ENCODE data around the gene ACD. TPM values are rescaled to one million over a fixed set of nuclear protein-coding genes. Genes with fewer than 3 reads are reported as not detected.
A peak's percentile ranks its signal among the peaks of the same experiment; 100 is the strongest.
"Not testable (repeated sequence)": the region's sequence is repeated elsewhere in the genome, so short reads cannot be mapped to it uniquely, and the experiment has no call there.

Gene ACD
- total RNA-seq (2014; rRNA removed; shearing (Covaris generic)), result 27.1 and 33.2 TPM in 2 replicates

DNA sequence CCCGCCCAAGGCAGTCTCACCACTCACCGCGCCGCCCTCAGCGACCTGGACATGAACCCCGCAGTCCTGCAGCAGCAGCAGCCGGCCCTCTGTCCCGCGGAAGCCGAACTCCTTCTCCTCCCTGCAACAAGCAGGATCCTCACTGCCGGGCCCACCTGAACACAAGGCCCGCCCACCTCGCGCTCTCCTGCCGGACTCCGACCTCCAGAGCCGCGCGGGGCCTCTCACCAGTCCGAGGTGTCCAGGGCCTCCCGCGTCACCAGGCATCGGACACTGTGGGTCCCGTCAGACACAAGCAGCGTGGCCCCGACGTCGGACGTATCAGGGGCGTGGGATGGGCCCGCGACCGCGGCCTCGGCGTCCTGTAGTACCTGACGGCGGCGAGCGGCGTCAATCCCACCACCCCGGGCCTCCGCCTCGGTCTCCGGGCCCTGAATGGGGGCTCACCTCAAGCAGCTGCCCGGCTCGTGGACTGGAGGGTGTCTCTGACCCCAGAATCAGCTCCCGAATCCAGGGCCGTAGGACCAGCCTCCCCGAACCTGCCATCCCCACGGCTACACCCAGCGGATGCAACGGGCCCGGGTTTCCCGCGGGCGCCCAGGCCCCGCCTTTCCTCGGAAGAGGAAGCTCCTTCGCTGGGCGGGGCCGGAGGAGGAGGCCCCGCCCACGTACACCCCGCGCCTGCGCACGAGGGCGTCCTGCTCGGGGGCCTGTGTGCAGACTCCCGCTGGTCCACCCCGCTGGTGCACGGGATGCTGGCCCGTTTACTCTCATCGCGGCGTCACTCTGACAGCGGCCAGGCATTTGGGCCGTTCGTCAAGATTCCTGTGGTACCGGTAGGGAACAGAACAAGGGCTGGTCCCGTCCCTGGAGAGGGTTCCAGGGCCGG is at the start of gene ACD:
ACD (minus strand) TSS at position 586 of the 889 bp plus-strand sequence; CDS start at position 546, 40 bp downstream.
- DNase-seq (ENCODE audit: low spot score), result peak; percentile 94
- in situ Hi-C loops (cut with HindIII; ENCODE audit: low sequenced_read_pairs), result no loop called here

DNA sequence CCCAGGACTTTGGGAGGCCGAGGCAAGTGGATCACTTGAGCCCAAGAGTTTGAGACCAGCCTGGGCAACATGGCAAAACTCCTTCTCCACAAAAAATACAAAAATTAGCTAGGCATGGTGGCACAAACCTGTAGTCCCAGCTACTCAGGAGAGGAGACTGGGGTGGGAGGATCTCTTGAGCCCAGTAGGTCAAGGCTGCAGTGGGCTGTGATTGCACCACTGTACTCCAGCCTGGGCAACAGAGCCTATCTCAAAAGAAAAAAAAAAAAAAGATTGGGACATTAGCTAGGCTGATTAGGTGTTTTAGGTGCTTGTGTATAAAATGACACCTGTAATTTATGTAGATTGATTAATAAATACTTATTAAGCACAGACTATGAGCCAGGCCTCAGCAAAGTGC is 49.0 kb upstream of the ACD start:
- in situ Hi-C loops (cut with HindIII; ENCODE audit: low sequenced_read_pairs), result no loop called here
- no peak for DNase-seq (ENCODE audit: low spot score)

GRCh38 chr16:67708368-67708771 is 48.3 kb upstream of the ACD start:
- in situ Hi-C loops (cut with HindIII; ENCODE audit: low sequenced_read_pairs), result no loop called here

GRCh38 chr16:67707790-67708189 is 47.7 kb upstream of the ACD start:
- in situ Hi-C loops (cut with HindIII; ENCODE audit: low sequenced_read_pairs), result no loop called here
- DNase-seq (ENCODE audit: low spot score), result no peak

More at GRCh38 chr16:67708368-67708771, 48.3 kb upstream of the ACD start:
- no peak for DNase-seq (ENCODE audit: low spot score)

DNA sequence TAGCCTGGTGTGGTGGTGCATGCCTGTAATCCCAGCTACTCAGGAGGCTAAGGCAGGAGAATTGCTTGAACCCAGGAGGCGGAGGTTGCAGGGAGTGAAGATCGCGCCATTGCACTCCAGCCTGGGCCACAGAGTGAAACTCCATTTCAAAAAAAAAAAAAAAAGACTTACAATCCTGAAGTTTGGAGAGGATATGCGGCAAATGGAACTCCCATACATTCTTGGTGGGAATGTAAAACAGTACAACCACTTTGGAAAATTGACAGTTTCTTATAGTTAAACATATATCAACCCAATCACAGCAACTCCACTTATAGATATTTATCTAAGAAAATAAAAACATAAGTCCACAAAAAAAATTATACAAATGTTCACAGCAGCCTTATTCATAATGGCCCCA is 47.1 kb upstream of the ACD start:
- in situ Hi-C loops (cut with HindIII; ENCODE audit: low sequenced_read_pairs), result no loop called here
- no peak for DNase-seq (ENCODE audit: low spot score)

DNA sequence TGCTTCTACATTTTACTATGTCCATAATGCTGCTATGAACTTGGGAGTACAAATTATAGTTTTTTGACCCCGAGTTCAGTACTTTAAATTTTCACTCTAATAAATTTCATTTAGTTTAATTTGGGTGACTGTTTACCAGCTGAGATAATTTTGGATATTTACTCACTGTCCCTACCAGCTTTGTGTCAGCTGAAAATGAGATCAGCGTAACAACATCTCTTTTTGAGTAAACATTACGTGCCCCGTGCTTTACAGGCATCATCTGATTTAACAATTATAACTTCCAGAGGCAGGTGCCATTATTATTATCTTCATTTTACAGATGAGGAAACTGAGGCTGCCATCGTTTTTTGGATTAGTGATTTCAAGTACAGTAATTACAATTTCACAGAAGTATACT is 44.0 kb upstream of the ACD start:
- DNase-seq (ENCODE audit: low spot score), result no peak
- in situ Hi-C loops (cut with HindIII; ENCODE audit: low sequenced_read_pairs), result no loop called here

- in situ Hi-C loops (cut with HindIII; ENCODE audit: low sequenced_read_pairs), result no loop called here
- peak; percentile 24 for DNase-seq (ENCODE audit: low spot score)
These were observed 43.6 kb upstream of the ACD start for GRCh38 chr16:67703626-67704025.

GRCh38 chr16:67702130-67702529 is 42.1 kb upstream of the ACD start:
- in situ Hi-C loops (cut with HindIII; ENCODE audit: low sequenced_read_pairs), result no loop called here
- peak; percentile 27 for DNase-seq (ENCODE audit: low spot score)

DNA sequence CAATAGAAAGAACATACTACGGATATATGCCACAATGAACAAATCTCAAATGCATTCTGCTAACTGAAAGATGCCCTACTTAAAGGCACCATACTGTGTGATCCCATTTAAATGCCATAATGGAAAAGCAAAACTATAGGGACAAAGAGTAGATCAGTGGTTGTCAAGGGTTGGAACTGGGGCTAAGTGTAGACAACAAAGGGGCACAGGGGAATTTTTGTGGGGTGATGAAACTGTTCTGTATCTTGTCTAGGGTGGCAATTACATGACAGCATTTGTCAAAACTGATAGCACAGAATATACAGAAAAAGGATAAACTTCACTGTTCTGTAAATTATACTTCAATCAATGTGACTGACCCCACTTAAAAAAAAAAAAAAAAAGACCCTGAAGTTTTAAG is 41.4 kb upstream of the ACD start:
- DNase-seq (ENCODE audit: low spot score), result peak; percentile 37
- in situ Hi-C loops (cut with HindIII; ENCODE audit: low sequenced_read_pairs), result no loop called here

DNA sequence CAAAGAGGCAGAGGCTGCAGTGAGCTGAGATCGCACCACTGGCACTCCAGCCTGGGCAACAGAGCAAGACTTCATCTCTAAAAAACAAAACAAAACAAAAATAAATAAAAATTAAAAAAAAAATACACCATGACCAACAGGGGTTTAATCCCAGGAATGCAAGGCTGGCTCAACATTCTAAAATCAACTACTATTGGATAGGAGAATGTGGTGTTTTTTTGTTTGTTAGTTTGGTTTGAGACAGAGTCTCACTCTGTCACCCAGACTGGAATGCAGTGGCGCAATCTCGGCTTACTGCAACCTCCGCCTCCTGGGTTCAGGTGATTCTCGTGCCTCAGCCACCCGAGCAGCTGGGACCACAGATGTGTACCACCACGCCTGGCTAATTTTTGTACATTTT is 39.2 kb upstream of the ACD start:
- DNase-seq (ENCODE audit: low spot score), result no peak
- in situ Hi-C loops (cut with HindIII; ENCODE audit: low sequenced_read_pairs), result loop anchor here (25.0 kb wide), 1 partner anchor 188 kb away; the partner anchor contains the start of genes NRN1L and PSKH1

GRCh38 chr16:67697422-67698185 is 37.5 kb upstream of the ACD start:
- in situ Hi-C loops (cut with HindIII; ENCODE audit: low sequenced_read_pairs), result loop anchor here (25.0 kb wide), 1 partner anchor 190 kb away; the partner anchor contains the start of genes NRN1L and PSKH1
- no peak for DNase-seq (ENCODE audit: low spot score)

DNA sequence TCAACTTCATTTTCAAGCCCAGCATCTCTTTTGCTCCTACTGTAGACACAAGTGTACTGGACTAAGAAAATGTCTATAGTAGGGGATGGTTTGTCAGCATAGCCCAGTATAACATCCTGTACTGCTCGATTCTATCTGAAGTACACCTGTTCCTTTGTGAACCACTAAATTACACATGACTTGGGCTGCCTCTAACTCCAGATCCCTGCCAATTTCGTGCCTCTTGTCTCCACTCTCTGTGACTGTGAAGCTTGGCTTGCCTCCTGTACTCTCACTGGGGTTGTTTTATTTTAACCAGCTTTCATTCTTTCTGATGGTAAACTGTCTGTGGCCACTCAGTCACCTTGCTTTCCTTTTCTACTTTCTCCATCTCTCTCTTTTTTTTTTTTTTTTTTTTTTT is 34.6 kb upstream of the ACD start:
- in situ Hi-C loops (cut with HindIII; ENCODE audit: low sequenced_read_pairs), result loop anchor here (25.0 kb wide), 1 partner anchor 193 kb away; the partner anchor contains the start of genes NRN1L and PSKH1
- DNase-seq (ENCODE audit: low spot score), result peak; percentile 94

DNA sequence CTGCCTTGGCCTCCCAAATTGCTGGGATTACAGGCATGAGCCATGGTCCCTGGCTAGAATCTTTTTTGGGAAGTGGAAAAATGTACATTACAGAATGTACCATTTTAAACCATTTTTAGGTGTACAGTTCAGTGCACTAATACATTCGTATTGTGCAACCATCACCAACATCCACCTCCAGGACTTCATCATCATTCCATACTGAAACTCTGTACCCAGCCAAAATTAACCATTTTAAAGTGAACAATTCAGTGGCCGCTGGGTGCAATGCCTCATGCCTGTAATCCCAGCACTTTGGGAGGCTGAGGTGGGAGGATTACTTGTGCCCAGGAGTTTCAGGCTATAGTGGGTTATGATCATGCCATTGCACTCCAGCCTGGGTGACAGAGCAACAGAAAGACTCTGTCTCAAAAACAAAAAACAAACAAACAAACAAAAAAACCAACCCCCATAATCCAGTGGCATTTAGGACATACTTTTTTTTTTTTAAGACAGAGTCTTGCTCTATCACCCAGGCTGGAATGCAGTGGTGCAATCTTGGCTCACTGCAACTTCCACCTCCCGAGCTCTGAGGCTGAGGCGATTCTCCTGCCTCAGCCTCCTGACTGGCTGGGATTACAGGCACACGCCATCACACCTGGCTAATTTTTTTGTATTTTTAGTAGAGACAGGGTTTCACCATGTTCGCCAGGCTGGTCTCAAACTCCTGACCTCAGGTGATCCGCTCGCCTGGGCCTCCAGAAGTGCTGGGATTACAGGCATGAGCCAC is 33.6 kb upstream of the ACD start:
- in situ Hi-C loops (cut with HindIII; ENCODE audit: low sequenced_read_pairs), result loop anchor here (25.0 kb wide), 1 partner anchor 194 kb away; the partner anchor contains the start of genes NRN1L and PSKH1
- not testable (repeated sequence) for DNase-seq (ENCODE audit: low spot score)

DNA sequence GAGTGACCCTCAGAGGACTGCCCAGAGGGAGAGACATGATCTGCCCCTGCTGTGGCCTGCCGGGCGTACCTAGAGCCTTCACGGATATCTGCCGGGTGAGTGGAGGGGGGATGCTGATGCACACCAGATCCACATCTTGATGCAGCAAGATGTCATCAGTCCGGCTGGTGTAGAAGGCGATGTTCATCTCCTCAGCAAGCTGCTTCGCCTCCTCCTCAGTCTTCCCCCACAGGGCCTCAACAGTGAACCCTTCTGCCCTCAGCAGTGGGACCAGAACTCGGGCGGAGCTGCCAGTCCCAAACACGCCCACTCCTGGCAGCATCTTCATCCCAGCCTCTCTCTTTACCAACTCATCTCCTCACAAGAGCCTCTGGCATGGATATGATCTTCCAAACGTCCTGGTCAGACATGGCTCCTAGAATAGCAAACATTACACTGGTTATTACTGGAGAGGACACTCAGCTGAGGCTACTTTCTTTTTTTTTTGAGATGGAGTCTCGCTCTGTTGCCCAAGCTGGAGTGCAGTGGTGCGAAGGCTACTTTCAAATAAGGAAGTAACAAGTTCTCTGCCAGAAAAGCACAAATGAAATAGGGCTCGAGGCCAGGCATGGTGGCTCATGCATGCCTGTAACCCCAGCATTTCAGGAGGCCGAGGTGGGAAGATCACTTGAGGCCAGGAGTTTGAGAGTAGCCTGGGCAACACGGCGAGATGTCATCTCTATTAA is 25.5 kb upstream of the ACD start:
- in situ Hi-C loops (cut with HindIII; ENCODE audit: low sequenced_read_pairs), result loop anchor here (25.0 kb wide), 1 partner anchor 202 kb away; the partner anchor contains the start of genes NRN1L and PSKH1
- DNase-seq (ENCODE audit: low spot score), result peak; percentile 22

DNA sequence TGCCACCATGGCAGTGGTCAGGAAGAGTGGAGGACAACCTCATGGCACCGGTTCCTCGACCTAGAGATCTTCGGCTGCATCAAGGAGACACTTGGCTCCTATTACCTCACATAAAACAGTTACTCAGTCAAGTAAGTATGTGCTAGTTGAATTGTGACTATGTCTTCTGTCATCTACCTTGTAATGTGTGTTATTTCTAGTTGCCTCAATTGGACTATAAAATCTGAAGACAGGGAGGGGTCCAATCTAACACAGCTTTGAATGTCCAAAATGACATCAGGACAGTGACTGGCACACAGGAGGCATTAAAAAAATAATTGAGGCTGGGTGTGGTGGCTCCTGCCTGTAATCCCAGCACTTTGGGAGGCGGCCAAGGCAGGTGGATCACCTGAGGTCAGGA is 23.7 kb upstream of the ACD start:
- in situ Hi-C loops (cut with HindIII; ENCODE audit: low sequenced_read_pairs), result loop anchor here (5.0 to 25.0 kb wide), 2 partner anchors 34 to 204 kb away; partner anchors contain the start of genes GFOD2, NRN1L and PSKH1

DNA sequence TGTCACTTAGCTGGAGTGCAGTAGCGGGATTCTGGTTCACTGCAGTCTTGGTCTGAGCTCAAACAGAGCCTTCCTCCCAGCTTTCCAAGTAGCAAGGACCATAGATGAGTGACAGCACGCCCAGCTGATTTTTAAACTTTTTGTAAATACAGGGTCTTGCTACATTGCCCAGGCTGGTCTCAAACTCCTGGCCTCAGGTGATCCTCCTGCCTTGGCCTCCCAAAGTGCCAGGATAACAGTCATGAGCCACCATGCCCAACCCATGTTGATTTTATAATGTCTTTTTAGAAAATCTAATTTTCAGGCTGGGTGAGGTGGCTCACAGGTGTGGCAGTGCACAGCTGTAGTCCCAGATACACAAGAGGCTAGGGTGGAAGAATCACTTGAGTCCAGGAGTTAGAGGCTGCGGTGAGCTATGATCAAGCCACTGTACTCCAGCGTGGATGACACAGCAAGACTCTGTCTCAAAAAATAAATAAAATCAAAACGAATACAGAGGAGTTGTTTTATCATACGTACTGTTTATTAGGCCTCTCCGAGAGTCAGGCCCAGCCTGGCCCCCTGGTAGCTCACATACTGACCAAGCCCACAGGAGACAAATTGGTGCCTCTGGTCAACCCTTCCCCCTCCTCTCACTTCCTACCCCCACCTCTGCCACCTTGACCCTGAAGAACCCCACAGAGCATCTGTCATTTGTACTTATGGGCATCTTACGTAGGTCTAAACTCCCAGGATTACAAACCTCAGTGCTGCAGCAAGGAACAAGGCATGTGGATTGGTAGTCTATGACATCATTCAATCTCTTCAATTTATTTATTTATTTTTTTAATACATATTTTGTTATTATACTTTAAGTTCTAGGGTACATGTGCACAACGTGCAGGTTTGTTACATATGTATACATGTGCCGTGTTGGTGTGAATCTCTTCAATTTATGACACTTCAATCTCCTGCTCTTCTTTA is 20.2 kb upstream of the ACD start:
- in situ Hi-C loops (cut with HindIII; ENCODE audit: low sequenced_read_pairs), result loop anchor here (5.0 to 25.0 kb wide), 2 partner anchors 37 to 207 kb away; partner anchors contain the start of genes GFOD2, NRN1L and PSKH1

More for the DNA sequence above, 23.7 kb upstream of the ACD start:
- no peak for DNase-seq (ENCODE audit: low spot score)

More for the DNA sequence above, 20.2 kb upstream of the ACD start:
- no peak for DNase-seq (ENCODE audit: low spot score)
